HG03103 (cell line): ENCODE measurements around the gene DPEP2NB.
"Not testable (repeated sequence)": the region's sequence is repeated elsewhere in the genome, so short reads cannot be mapped to it uniquely, and the experiment has no call there.

Source experiments
- ATAC-seq: cut with Tn5 transposase; IDR thresholded peaks from one replicate; pipeline ENCODE4 v1.9.1; 2021; ENCODE audit warnings: low read depth; ENCODE audit not compliant: unreplicated experiment

DPEP2NB gene

GRCh38 chr16:68015681-68016080, at the start of gene DPEP2NB:
TSS of gene DPEP2NB (minus strand) at chr16:68015911. CDS start at chr16:68015770, 141 bp downstream.
- no peak for ATAC-seq

GRCh38 chr16:68064791-68065365, 49.2 kb upstream of the DPEP2NB start:
- ATAC-seq = no peak

- no peak for ATAC-seq
Measured at GRCh38 chr16:68062910-68063393, 47.2 kb upstream of the DPEP2NB start.

GRCh38 chr16:68061396-68061795, 45.7 kb upstream of the DPEP2NB start:
- ATAC-seq = no peak

GRCh38 chr16:68059804-68060203, 44.1 kb upstream of the DPEP2NB start:
- ATAC-seq = no peak

GRCh38 chr16:68055395-68055794, 39.7 kb upstream of the DPEP2NB start:
- no peak for ATAC-seq

GRCh38 chr16:68049449-68049848, 33.7 kb upstream of the DPEP2NB start:
- ATAC-seq = no peak

- no peak for ATAC-seq
Measured at GRCh38 chr16:68047987-68048386, 32.3 kb upstream of the DPEP2NB start.

GRCh38 chr16:68046106-68046505, 30.4 kb upstream of the DPEP2NB start:
- ATAC-seq = no peak

GRCh38 chr16:68041783-68042182, 26.1 kb upstream of the DPEP2NB start:
- no peak for ATAC-seq

GRCh38 chr16:68040506-68041288, 25.0 kb upstream of the DPEP2NB start:
- ATAC-seq = no peak

- no peak for ATAC-seq
Measured at GRCh38 chr16:68037841-68038597, 22.3 kb upstream of the DPEP2NB start.

- no peak for ATAC-seq
Measured at GRCh38 chr16:68035227-68035626, 19.5 kb upstream of the DPEP2NB start.

- ATAC-seq = no peak
Measured at GRCh38 chr16:68033101-68033500, 17.4 kb upstream of the DPEP2NB start.

- ATAC-seq = no peak
Measured at GRCh38 chr16:68031951-68032350, 16.2 kb upstream of the DPEP2NB start.

GRCh38 chr16:68030108-68030507, 14.4 kb upstream of the DPEP2NB start:
- not testable (repeated sequence) for ATAC-seq

- no peak for ATAC-seq
Measured at GRCh38 chr16:68028996-68029395, 13.3 kb upstream of the DPEP2NB start.

GRCh38 chr16:68022728-68023537, 7.2 kb upstream of the DPEP2NB start, which contains the start of the genes DDX28 and DUS2:
TSS of gene DDX28 (minus strand) at chr16:68023232. CDS start at chr16:68023202, 30 bp downstream.
TSS of gene DUS2 (plus strand) at chr16:68023284. CDS start at chr16:68038024, 14,740 bp downstream.
- ATAC-seq = peak; percentile 67

GRCh38 chr16:68022278-68022727, 6.6 kb upstream of the DPEP2NB start:
- no peak for ATAC-seq

GRCh38 chr16:68021490-68021889, 5.8 kb upstream of the DPEP2NB start:
- no peak for ATAC-seq
